NCI-H1105 (cell line): ENCODE data around the gene GUCA2B.

Experiments used
- DNase-seq: peaks from one replicate; lab custom pipeline; 2025; lab: John Stamatoyannopoulos, UW

GUCA2B gene

GRCh38 chr1:42184616-42185015 is 31.4 kb downstream of the GUCA2B start:
- DNase-seq, result no peak

GRCh38 chr1:42186152-42186551 is 32.9 kb downstream of the GUCA2B start:
- DNase-seq, result no peak

- DNase-seq, result no peak
These were observed 37.0 kb downstream of the GUCA2B start for GRCh38 chr1:42189931-42190853.

- no peak for DNase-seq
These were observed 38.1 kb downstream of the GUCA2B start for GRCh38 chr1:42191319-42191718.

GRCh38 chr1:42192106-42192505 is 38.9 kb downstream of the GUCA2B start:
- no peak for DNase-seq

GRCh38 chr1:42195841-42196240 is 42.6 kb downstream of the GUCA2B start:
- DNase-seq, result no peak

- DNase-seq, result no peak
These were observed 45.0 kb downstream of the GUCA2B start for GRCh38 chr1:42198251-42198650.

GRCh38 chr1:42201986-42202385 is 48.8 kb downstream of the GUCA2B start:
- no peak for DNase-seq
